ENCODE measurements around the gene PAPPA.

Gene PAPPA

DNA sequence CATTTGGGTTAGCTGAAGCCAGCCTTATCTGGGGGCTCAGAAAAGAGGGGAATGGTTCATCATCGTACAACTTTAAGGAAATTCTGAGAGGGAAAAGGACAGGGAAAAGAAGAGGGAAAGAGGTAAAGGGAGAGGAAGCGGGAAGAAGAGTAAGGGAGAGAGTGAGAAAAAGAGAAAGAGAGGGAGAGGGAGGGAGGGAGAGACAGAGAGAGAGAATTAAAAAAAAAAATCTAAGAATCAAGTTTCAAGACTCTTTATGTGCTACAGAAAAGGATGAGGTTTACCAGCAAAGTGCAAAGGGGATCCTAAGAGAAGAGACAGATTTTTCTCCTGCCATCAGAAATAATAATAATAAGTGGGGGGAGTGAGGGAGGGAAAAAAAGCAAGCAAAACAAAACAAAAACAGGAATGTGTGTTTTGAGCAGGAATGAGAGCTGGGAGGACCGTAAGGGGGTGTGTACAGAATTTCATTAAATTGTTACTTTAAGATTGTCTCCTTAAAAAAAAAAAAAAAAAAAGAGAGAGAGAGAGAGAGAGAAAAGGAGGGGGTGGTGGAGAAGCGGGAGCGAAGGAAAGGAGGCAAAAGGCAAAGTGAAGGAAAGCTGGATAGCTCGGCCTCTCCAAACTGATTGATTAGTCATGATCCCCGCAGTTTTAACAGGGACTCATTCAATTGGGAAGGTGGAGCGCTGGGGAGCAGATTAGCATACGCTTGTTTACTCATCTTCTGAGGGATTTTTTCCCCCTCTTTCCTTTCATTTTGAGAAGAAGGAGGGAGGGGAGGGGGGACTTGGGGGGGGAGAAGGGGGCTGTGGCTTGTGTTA, 438 bp upstream of the PAPPA start:
- no peak for DNase-seq (ENCODE audit: low spot score)

DNA sequence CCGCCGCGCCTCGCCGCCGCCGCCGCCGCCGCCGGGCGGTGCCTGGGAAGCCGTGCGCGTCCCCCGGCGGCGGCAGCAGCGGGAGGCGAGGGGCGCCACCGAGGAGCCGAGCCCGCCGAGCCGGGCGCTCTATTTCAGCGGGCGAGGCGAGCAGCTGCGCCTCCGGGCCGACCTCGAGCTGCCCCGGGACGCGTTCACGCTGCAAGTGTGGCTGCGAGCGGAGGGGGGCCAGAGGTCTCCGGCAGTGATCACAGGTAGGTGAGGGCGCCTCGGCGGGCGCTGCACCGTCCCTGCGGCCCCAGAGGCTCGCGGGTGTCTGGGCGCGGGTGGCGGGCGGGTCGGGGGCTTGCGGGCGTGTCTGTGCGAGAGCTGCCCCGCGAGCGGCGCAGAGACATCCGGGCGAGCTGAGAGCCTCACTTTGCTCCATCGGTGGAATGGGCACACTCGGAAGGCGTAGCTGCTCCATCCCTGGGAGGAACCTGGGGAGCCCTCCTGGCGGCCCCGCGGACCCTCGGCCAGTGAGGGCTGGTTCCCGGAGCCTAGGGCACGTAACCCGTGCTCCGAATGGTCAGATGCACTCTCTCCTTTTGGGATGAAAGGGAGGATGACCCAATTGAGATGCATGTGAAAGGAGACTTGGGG, 864 bp downstream of the PAPPA start:
- no peak for DNase-seq (ENCODE audit: low spot score)

DNA sequence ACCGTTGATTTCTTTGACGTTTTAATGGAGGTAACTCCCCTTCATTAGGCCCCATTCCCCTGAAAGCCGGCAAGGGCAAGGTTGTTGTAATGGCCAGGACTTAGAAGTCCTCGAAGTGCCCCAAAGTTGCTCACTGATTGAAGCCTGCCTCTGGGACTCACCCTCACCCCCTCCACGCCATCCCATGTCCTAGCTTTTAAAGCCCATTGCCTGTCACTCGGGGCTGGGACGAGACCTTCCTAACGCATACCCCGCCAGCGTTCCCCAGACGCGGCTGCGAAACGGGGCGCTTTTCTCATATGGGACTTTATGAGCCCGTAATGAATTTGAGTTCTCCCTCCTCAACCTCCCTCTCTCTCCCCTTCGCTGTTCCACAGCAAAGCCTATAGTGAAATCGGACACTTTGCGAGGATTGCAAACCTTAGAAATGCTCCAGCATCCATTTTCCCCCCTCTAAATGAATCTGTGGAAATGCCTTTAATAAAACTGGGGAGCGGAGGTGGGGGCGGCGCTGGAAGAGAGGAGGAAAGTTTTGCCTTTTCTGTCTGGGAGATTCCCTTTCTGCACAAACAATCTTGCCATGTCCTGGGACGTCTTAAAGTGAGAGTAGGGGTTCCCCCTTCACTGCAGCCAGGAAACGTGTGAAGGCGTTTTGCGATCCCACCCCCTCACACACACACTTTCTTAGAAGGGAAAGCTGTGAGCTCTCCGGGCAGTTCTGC, 1.5 kb downstream of the PAPPA start:
- no peak for DNase-seq (ENCODE audit: low spot score)

DNA sequence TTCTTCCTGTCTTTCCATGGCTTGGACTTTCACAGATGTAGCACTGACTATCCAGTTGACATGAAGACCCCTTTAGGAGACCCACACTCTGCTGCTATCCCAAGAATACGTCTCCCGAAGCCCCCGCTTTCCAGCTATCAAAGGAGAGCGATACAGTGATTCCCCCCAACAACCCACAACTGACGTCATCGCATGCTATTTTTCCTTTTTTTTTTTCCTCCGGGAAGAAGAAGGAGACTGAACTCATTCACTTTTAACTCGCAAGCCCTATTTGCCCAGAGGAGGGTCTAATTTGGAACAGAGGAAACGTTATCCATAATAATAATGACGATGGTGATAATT, 2.1 kb downstream of the PAPPA start:
- no peak for DNase-seq (ENCODE audit: low spot score)

GRCh38 chr9:116156621-116157314, 3.2 kb downstream of the PAPPA start:
- DNase-seq (ENCODE audit: low spot score), result no peak

GRCh38 chr9:116157436-116158138, 4.0 kb downstream of the PAPPA start:
- no peak for DNase-seq (ENCODE audit: low spot score)

- DNase-seq (ENCODE audit: low spot score), result no peak
Measured at GRCh38 chr9:116160676-116161571, 7.3 kb downstream of the PAPPA start.

DNA sequence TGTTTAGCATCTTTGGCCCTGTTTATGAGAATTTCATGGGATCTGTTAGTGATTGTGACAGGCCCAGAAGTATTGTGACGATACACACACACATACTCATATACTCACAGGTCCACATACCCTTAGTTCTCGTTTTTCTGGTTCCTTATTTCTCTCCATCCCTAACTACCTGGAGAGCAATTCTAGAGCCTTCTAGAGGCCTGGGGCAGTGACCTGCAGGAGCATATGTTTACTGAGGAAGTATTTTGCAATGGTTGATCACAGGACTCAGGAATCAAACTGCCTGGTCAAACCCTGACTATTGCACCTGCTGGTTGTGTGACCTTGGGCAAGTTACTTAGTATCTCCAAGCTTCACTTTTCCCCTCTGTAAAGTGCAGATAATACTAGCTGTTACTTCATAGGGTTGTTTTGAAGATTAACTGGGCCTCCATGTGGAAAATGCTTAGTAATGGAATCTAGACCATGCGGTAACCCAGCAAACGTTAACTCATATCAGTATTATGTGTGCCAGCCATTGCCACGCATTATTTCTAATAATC, 8.7 kb downstream of the PAPPA start:
- DNase-seq (ENCODE audit: low spot score), result no peak

DNA sequence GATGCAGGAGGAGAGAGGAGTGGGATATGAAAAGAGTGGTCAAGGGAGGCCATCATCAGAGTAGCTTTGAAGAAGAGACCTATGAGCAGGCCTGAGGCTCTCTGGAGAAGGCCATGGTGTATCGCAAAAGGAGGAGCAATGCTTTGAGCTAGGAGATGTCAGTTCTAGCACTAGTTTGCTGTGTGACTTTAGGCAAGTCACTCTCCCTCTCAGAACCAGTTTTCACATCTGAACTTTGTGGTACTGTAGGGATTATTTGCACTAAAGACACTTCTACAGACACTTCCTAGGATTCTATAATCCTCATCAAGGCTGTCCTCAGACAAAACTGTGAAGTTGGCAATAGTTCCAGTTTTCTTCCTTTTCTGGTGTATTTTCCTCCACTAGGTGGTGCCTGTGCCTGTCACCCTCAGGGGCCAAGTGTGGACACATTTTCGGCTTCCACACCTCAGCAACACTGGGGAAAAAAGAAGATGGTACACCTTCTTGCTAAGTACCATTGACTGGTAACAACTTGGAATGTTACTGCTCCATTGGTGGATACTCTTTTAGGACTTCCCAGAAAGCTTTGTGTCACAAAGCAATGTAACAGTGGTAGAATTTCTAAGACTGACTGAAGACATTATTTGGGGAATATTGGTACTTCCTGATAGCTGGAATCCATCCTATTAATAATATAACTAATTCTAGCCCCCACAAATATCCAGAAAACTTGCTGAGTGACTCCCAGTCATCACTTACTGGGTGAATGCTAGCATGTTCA, 9.9 kb downstream of the PAPPA start:
- DNase-seq (ENCODE audit: low spot score), result no peak

- DNase-seq (ENCODE audit: low spot score), result no peak
Measured at GRCh38 chr9:116165912-116166311, 12.3 kb downstream of the PAPPA start.

DNA sequence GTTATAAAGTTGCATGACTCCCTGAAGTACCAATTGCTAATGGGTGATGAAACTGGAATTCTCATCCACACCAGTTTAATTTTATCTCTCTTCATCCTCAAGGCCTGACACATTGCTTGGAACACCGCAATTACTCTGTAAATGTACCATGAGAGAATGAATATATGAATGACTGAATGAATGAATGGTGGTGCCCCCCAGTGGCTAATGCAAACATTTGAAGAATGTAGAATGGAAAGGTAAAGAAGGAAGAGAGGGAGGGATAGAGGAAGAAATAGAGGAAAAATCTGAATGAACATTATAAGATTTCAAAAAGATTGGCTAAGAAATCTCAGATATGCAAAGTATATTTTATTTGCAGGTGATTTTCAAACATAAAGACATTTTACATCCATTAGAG, 13.1 kb downstream of the PAPPA start:
- no peak for DNase-seq (ENCODE audit: low spot score)

DNA sequence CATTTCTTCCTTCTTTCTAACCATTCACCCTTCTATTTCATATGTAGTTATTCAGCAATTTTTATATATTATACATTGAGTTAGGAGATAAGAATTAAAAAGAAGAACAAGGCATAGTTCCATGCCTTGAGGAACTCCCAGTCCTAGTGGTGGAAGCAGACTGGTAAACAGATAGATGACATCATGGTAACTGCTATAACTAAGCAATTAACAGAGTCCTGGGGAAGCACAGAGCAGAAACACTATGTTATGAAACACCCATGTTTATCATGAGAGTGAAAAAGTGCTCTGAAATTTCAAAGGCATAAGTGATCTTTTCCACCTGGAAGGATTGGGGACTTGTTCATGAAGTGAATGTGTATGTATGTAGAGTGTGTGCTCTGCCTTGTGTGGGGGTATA, 14.6 kb downstream of the PAPPA start:
- DNase-seq (ENCODE audit: low spot score), result no peak

DNA sequence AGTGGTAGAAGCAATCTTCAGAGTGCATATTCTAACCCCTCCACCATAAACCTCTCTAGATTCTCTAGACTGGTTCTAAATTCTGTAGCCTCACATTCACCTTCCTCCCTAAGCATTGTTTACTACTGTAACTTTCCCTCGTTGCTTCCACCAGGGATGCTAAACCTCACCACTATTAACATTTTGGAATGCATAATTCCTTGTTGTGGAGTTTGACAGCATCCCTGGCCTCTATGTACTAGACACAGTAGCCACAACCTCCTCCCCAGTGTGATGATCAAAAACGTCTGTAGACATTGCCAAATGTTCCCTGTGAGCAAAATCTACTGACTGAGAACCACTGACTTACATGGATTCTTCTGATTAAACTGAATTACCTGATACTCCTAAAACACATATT, 18.6 kb downstream of the PAPPA start:
- no peak for DNase-seq (ENCODE audit: low spot score)

DNA sequence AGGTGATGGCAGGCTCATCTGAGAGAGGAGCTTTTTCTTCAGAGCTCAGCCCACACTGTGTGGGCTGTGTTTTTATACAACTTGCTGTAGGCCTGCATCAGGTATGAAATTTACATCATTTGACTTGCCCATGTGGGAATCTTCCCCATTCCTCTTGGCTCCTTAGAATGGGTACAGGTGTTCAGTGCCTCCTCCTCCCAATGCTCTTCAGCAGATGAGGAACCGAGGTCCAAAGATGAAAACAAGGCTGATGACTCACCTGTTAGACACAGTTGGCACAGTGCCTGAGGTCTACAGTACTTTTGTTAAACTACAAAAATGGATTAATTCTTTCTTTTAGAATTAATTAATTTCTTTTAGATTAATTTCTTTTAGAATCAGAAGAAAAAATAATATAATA, 20.8 kb downstream of the PAPPA start:
- DNase-seq (ENCODE audit: low spot score), result no peak

DNA sequence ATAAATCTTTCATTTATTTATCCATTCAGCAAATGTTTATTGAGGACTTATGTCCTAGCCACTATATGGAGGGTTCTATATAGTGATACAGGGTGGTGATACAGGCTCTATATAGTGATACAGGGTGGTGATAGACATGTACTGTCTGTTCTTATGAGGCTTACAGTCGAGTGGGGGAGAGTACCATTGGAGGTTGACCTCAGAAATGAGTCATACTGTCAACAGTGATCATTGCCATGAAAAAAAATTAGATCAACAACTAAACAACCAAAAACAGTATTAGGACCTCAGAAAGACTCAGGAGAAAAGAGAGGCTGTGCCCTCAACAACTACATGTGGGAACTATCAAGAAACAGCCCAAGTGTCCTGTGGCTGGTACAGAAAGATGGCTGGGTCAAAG, 22.0 kb downstream of the PAPPA start:
- DNase-seq (ENCODE audit: low spot score), result no peak

DNA sequence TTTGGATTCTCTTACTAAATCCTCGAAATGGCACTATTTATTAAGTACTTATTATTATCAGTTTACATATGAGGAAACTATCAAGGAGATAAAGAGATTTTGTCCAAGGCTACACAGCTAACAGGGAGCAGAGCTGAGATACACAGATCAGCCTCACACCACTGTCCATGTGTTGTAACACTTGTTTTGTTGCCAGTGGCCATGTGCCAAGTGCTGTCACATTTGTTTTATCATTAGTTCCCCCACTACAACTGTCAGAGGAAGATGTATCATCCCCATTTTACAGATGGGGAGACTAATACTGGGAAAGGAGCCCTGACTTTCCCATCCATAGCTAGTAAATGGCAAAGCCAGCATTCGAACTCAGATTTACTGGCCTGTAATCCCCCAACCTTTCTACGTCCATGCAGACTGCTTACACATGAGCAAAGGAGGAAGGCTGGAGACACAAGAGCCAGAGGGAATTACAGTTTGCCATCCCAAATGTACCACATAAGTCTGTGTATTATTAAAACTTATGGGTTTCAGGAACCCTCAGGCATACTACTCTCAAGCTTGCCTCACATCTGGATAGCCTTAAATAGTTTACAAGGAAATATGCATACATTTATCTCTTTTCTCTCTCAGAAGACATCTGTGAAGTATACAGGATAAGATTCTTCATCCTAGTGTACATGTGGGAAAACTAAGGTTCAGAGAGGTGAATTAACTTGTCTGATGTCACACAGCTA, 25.1 kb downstream of the PAPPA start:
- DNase-seq (ENCODE audit: low spot score), result no peak

DNA sequence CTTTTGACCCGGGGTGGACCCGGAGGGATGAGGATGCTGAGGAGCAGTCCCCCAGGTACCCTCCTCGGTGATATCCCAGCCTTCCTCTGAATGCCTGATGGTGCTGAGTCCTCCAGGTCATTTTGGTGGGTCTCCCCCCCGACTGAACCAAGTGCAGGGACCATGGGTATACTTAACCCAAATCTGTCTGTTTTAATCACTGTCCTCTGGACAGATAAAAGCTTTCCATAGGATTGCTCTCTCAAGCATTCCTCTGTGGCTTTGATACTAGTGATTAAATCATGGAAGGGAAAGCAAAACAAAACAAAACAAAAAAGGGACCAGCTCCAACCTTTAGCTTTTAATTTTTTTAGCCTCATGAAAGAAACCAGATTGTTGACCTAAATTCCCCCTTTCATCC, 26.0 kb downstream of the PAPPA start:
- DNase-seq (ENCODE audit: low spot score), result no peak

- DNase-seq (ENCODE audit: low spot score), result no peak
Measured at GRCh38 chr9:116181853-116182610, 28.4 kb downstream of the PAPPA start.

Data from COLO829 (cell line).